Measurements from ENCODE around the gene CTU1. TPM values are rescaled to one million over a fixed set of nuclear protein-coding genes. Genes with fewer than 3 reads are reported as not detected.

CTU1 gene
- total and polyA plus RNA-seq, 2 of the 4 experiments (the other 2 are of a cell fraction): 2.0 to 3.3 TPM

- H3K4ac ChIP-seq (ENCODE audit: low read depth, low read length): peak overlapping the region; percentile 15; the same call in 1 of the 2 replicates
- ChIA-PET POLR2A (ENCODE audit: unreplicated experiment) (no interaction called here), CTCF (no interaction called here)
- H2BK20ac ChIP-seq (ENCODE audit: low read depth, low read length): no peak overlapping the region
- peaks cover 4% of the 10 kb centered on the region; the same call in 1 of the 2 replicates for H3K9me1 ChIP-seq (ENCODE audit: insufficient read depth, low read length)
- no peaks in the 10 kb centered on the region for H3K79me1 ChIP-seq (ENCODE audit: low read depth in 1 of 2, low read length in 2 of 2)
- no peak for DNase-seq
- H3K14ac ChIP-seq (replicated peaks; ENCODE audit: low read depth, low read length): no peak overlapping the region
- H3K18ac ChIP-seq (ENCODE audit: low read depth, low read length): no peak overlapping the region
- H3K27me3 ChIP-seq (ENCODE audit: control insufficient read depth, insufficient read depth, low read length): no peaks in the 10 kb centered on the region; the same call in 1 of the 2 replicates
- H3K56ac ChIP-seq (ENCODE audit: extremely low read depth, insufficient read depth, low read length): no peak overlapping the region
- no peak overlapping the region for H4K5ac ChIP-seq (ENCODE audit: low read depth, low read length)
- peak overlapping the region; percentile 78 for H2AK9ac ChIP-seq (replicated peaks; ENCODE audit: low read depth, low read length, poor library complexity)
- 0 out of 4 replicates have a peak overlapping the region, but pooled peaks of 1 of the 2 experiments have one; percentile 10 for H4K8ac ChIP-seq (ENCODE audit: low read depth in 2 of 2, low read length in 2 of 2)
- H4K91ac ChIP-seq (ENCODE audit: insufficient read depth, low read depth, low read length): no peak overlapping the region
- intact Hi-C loops (cut with micrococcal nuclease): no loop called here
- no TSS peak for BruUV-seq (replicated peaks)
- H4K20me1 ChIP-seq (ENCODE audit: insufficient read depth, low read length): no peaks in the 10 kb centered on the region
- no peak overlapping the region for H3K4me3 ChIP-seq (ENCODE audit: insufficient read depth, low read depth, low read length)
- ATAC-seq (ENCODE audit: low read depth): no peak
- H3K4me2 ChIP-seq (ENCODE audit: low read depth, low read length): no peak overlapping the region
- no peaks in the 10 kb centered on the region for H3K36me3 ChIP-seq (ENCODE audit: control insufficient read depth, insufficient read depth, low read length)
- H2AK5ac ChIP-seq (ENCODE audit: low read depth, low read length): no peak overlapping the region; the same call in 1 of the 2 replicates
- 0 out of 2 replicates have a peak, but pooled peaks cover 2% of the 10 kb centered on the region for H3K4me1 ChIP-seq (ENCODE audit: control insufficient read depth, insufficient read depth, low read length)
- no peaks in the 10 kb centered on the region for H3K9me3 ChIP-seq (ENCODE audit: control insufficient read depth, insufficient read depth, low read length)
- dilution Hi-C loops (cut with HindIII; ENCODE audit: low sequenced_read_pairs, unreplicated experiment): no loop called here
- 0 out of 2 replicates have a peak overlapping the region, but pooled peaks have one; percentile 15 for H2BK120ac ChIP-seq (ENCODE audit: low read depth, low read length)
- TF ChIP-seq CTCF (conservative IDR thresholded peaks at IDR 0.05; ENCODE audit: low read depth, low read length) (no peak), RAD21 (IDR thresholded peaks at IDR 0.05; ENCODE audit: low read length) (no peak), NFE2L2 (IDR thresholded peaks at IDR 0.05; ENCODE audit: low read depth, low read length) (no peak), RFX5 (IDR thresholded peaks at IDR 0.05; ENCODE audit: low read depth, low read length) (no peak), BHLHE40 (IDR thresholded peaks at IDR 0.05; ENCODE audit: low read depth, low read length) (no peak), RCOR1 (IDR thresholded peaks at IDR 0.05; ENCODE audit: insufficient replicate concordance, low read length) (no peak), MAZ (IDR thresholded peaks at IDR 0.05; ENCODE audit: borderline replicate concordance, low read depth, low read length) (no peak)
- TF ChIP-seq, protein P1, sequence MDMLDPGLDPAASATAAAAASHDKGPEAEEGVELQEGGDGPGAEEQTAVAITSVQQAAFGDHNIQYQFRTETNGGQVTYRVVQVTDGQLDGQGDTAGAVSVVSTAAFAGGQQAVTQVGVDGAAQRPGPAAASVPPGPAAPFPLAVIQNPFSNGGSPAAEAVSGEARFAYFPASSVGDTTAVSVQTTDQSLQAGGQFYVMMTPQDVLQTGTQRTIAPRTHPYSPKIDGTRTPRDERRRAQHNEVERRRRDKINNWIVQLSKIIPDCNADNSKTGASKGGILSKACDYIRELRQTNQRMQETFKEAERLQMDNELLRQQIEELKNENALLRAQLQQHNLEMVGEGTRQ (IDR thresholded peaks at IDR 0.05; ENCODE audit: low read depth, low read length): no peak
- TF ChIP-seq, protein P2, sequence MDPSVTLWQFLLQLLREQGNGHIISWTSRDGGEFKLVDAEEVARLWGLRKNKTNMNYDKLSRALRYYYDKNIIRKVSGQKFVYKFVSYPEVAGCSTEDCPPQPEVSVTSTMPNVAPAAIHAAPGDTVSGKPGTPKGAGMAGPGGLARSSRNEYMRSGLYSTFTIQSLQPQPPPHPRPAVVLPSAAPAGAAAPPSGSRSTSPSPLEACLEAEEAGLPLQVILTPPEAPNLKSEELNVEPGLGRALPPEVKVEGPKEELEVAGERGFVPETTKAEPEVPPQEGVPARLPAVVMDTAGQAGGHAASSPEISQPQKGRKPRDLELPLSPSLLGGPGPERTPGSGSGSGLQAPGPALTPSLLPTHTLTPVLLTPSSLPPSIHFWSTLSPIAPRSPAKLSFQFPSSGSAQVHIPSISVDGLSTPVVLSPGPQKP (IDR thresholded peaks at IDR 0.05; ENCODE audit: borderline replicate concordance, low read depth, low read length): no peak
- no peak overlapping the region for H2BK5ac ChIP-seq (ENCODE audit: low read depth, low read length, poor library complexity, severe bottlenecking)
- H3K23ac ChIP-seq (ENCODE audit: low read depth, low read length): no peak overlapping the region
- no peak overlapping the region for H3K27ac ChIP-seq (ENCODE audit: insufficient read depth, low read length)
- in situ Hi-C loops (cut with MboI; ENCODE audit: low sequenced_read_pairs): no loop called here
- no peak overlapping the region for H3K9ac ChIP-seq (ENCODE audit: low read depth, low read length)
- 69% methylated on average over 2 of the region's 7 CpGs; no CpG with 5 or more reads in 1 of the 2 experiments for WGBS, 2 experiments (ENCODE audit: extremely low coverage in 2 of 2, insufficient read length in 1 of 2)
- no peak overlapping the region for H2BK15ac ChIP-seq (ENCODE audit: low read depth, low read length)
- peak overlapping the region; percentile 51 for H2AFZ ChIP-seq (replicated peaks; ENCODE audit: low read length, poor library complexity)
These were observed 20.0 kb upstream of the CTU1 start for GRCh38 chr19:51128227-51128626.

Data from IMR-90 (cell line).